ENCODE results near the gene LCTL.
"Not testable (repeated sequence)": the region's sequence is repeated elsewhere in the genome, so short reads cannot be mapped to it uniquely, and the experiment has no call there.

LCTL gene

DNA sequence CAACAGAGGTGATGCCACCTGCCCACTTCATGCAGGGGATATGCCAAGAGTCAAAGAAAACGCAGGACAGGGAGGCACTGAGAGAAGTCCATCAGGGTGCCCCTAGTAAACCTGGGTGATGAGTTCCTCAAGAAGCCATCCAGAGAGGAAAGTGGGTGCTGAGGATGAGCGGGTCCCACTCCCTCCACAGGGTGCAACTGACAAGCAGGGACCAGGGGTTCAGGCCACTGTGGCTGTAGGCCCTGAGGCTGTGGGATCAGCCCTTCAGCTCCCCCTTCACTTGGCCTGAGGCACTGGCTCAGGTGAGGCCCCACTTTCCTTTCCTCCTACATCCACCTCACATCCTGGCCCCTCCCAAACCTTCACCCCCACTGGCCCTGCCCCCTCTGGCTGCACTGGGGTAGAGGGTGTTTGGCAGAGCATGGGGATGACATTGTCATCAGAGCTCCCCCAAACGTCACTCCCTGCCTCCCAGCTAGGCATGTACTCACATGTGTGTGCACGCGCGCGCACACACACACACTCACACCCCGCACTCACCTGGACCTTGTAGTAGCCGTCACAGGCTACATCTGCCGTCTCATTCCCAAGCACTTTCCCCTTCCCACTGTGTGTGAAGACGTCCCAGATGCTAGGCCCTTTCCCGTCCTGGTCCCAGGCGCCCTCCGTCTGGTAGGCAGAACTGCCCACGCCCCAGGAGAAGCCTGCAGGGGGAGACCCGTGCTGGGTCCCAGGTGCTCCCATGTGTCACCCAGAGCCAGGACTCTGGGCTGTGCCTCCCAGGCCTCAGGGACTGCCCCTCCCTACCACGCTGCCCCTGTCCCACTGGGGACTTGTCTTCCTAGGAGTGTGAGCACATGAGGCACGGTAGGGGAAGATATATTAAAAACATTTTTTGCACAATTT, 1.4 kb downstream of the LCTL start:
- DNase-seq = no peak

- DNase-seq = no peak
Measured at GRCh38 chr15:66563566-66564110, 2.2 kb downstream of the LCTL start.

- DNase-seq = no peak
Measured at GRCh38 chr15:66563126-66563525, 2.7 kb downstream of the LCTL start.

GRCh38 chr15:66560856-66561525, 4.8 kb downstream of the LCTL start:
- no peak for DNase-seq

DNA sequence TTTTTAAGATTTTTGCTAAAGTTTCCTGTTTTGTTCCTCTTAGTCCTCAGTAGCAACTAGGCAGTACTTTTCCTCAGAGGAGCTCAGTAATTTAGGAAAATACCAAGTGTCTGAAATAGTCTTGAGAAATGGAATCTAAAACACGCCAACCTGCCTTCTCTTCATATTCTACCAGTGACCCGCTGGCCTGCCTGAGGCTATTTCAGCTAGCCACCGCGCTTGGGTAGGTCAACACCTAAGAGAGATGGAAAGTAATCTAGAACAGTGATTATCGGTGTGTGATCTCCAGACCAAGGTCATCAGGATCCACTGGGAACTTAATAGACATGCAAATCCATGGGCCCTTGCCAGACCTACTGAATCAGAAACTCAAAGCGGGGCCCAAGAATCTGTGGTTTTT, 7.5 kb downstream of the LCTL start:
- DNase-seq = no peak

GRCh38 chr15:66555685-66556084, 10.1 kb downstream of the LCTL start:
- no peak for DNase-seq

- DNase-seq = no peak
Measured at GRCh38 chr15:66545255-66545654, 20.5 kb downstream of the LCTL start.

DNA sequence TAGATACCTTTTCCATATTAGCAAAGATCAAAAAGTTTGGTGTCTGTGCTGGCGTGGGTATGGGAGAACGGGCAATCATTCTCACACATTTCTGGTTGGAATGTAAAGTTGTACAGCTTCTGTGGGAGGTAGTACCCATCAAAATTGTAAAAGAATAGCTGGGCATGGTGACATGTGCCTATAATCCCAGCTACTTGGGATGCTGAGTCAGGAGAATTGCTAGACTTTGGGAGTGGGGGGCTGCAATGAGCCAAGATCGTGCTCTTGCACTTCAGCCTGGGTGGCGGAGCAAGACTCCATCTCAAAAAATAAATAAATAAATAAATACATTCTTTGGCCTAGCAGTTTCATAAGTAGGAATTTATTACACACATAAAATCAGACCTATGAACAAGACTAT, 22.9 kb downstream of the LCTL start:
- no peak for DNase-seq

DNA sequence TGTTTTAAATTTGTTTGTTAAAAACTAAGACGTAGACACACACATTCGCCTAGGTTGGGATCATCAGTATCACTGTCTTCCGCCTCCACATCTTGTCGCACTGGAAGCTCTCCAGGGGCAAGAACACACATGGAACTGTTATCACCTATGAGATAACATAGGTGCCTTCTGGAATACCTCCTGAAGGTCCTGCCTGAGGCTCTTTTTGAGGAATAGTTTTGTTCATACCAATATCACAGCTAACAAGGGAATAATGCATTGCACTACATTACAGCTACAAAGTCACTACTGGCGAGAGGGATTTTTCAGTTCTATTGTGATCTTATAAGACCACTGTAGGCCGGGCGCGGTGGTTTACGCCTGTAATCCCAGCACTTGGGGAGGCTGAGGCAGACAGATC, 30.7 kb downstream of the LCTL start:
- no peak for DNase-seq

- DNase-seq = no peak
Measured at GRCh38 chr15:66524838-66525237, 41.0 kb downstream of the LCTL start.

DNA sequence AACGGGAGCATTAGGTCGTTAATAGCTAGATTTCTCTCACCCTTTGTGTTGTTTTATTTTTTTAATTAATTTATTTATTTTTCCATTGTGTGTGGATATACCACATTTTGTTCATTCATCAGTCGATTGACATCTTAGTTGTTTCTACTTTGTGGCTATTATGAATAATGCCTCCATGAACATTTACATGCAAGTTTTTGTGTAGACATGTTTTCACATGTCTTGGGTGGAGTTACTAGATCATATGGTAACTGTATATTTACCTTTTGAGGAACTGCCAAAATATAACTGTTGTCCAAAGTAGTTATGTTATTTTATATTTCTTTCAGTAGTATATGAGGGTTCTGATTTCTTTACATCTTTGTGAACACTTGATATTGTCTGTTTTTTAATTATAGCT, 41.9 kb downstream of the LCTL start:
- no peak for DNase-seq

DNA sequence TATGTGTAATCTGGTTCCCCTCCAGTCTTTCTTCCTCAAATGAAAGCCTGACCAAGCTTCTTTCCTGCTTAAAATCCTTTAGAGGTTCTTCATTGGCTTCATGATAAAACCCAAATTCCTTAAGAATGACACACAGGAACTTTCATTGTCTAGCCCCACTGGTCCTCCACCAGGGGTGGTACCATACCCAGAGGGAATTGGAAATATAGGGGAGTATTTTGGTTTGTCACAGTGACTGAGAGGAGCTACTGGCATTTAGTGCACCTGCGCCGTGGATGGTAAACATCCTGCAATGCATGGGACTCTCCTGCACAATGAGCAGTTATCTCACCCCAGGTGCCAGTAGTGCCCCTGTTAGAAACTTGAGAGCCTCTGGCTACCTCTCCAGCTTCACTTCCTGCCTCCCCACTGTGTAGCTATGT, 49.9 kb downstream of the LCTL start:
- no peak for DNase-seq

- no peak for DNase-seq
Measured at GRCh38 chr15:66514586-66514985, 51.2 kb downstream of the LCTL start.

DNA sequence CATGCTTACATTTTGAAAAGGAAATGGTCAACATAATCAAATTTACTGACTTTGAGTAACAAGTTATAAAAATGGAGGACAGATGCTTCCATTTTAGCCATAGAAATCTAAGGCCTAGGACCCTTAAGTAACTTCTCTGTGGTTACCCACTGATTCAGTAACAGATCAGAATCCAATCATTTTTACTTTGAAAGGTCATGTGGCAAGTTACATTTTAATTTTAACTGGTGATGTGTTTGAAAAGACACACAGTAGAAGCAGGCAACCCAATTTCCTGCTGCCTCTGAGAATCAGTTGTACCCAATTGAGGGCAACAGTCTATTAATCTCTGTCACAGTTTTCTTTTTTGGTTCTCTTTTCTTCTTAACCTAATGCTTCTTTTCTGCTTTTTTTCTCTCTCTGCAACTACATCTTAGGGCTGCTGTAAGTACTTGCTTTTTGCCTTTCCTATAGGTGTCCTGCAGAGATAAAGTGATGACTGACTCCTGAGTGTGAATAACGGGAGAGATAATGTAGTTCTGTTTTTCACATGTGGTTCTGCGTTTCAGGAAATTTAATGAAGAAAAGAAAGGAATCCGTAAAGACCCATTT, 57.4 kb downstream of the LCTL start:
- no peak for DNase-seq

GRCh38 chr15:66505818-66506217, 60.0 kb downstream of the LCTL start:
- no peak for DNase-seq

DNA sequence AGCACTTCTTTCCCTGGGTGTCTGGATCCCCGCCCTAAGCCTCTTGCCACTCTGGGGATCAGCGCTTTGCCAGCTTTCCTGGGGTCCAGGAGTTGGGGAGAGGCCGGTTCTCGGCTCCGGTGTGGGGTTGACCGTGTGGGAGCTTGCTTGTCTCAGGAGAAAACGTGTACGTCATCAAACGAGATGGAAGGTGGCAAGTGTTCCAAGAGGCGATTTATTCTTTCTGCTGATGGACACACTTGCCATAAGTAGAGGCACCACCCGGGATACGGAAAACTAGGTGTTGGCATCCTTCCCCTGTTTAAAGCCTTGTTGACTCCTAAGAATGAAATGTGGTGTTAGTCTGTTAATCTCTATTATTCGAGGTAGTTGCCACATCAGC, 60.4 kb downstream of the LCTL start:
- no peak for DNase-seq

GRCh38 chr15:66504563-66505429, 61.0 kb downstream of the LCTL start, which contains the start of the genes RPL4 and ZWILCH:
RPL4 (minus strand) TSS chr15:66504855; CDS start chr15:66504790, 65 bp downstream.
ZWILCH (plus strand) TSS chr15:66505326; CDS start chr15:66505339, 13 bp downstream.
- peak; percentile 84 for DNase-seq

- no peak for DNase-seq
Measured at GRCh38 chr15:66503780-66504562, 61.8 kb downstream of the LCTL start.

DNA sequence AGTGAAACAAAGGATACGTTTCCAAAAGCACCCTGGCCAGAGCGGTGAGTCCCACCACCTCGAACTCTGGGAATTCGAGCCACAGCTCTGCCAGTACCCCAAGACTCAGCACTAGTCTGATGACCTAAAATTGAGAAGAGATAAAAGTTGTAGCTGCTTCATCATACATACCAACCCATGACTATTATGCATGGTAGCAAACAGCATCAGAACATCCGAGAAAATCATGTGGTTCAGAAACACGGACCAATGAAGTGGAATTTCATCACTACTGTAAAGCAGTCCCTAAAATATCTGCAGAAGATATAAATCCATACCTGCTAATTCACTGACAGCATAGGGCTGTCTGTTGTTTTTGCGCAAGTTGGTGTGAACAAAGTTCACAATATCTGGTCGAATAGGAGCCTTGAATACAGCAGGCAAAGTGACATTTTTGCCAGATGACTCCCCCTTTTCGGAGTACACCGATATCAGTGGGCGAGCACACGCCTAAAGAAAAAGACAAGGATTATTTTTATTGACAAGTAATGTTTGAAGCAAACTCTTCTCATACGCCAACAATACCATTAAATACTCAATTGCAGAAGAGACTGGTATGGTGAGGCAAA, 62.7 kb downstream of the LCTL start:
- not testable (repeated sequence) for DNase-seq

DNA sequence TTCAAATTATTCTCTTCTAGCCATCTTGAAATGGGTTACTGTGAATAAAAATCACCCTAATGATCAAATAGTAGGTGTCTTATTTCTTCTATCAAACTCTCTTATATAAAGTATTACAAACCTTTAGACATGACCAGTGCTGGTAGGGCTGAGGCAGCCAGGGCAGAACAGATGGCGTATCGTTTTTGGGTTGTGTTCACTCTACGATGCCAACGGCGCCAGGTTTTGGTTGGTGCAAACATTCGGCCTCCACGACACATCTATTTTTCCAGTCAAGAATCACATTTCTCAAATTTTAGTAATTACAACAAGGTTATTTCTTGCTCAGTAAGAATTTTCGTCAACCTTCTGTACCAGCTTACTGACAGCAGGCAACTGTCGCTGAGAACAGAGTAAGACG, 63.3 kb downstream of the LCTL start:
- DNase-seq = no peak

DNA sequence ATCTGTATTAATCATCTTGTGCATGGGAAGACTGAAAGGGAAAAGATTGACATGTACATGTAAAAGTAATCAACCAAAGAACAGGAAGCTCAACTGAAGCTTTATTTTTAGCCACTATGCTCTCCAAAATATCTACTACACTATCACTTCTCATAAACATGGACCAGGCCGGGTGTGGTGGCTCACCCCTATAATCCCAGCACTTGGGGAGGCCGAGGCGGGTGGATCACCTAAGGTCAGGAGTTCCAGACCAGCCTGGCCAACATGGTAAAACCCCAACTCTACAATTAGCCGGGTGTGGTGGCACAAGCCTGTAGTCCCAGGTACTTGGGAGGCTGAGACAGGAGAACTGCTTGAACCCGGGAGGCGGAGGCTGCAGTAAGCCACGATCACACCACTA, 65.5 kb downstream of the LCTL start:
- not testable (repeated sequence) for DNase-seq

All from stimulated activated CD4-positive, alpha-beta T cell treated with anti-CD3 and anti-CD28 coated beads, Interleukin-2, amount 100 ng/mL, for 24 hours (primary cell).